Measurements from ENCODE around the gene PKN2.

DNA sequence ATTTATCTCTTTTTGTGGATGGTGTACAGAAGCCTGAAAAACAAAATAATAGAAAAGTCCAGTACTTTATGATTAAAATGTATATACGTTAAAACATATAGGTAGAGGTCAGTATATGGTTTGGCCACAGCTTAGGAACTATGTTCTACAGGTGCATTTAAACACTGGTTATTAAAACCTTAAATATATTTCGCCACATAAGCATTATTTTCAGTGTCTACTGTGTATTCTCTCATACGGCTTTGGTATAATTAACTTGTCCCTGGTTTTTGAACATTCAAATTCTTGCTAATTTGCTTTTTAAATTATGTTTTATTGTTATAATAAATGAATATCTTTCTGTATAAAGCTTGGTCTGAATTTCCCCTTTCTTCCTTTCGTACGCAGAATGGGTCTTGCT, 119.4 kb downstream of the PKN2 start:
- TF ChIP-seq, protein P1, sequence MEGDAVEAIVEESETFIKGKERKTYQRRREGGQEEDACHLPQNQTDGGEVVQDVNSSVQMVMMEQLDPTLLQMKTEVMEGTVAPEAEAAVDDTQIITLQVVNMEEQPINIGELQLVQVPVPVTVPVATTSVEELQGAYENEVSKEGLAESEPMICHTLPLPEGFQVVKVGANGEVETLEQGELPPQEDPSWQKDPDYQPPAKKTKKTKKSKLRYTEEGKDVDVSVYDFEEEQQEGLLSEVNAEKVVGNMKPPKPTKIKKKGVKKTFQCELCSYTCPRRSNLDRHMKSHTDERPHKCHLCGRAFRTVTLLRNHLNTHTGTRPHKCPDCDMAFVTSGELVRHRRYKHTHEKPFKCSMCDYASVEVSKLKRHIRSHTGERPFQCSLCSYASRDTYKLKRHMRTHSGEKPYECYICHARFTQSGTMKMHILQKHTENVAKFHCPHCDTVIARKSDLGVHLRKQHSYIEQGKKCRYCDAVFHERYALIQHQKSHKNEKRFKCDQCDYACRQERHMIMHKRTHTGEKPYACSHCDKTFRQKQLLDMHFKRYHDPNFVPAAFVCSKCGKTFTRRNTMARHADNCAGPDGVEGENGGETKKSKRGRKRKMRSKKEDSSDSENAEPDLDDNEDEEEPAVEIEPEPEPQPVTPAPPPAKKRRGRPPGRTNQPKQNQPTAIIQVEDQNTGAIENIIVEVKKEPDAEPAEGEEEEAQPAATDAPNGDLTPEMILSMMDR (IDR thresholded peaks at IDR 0.05), result no peak
- no peak for TF ChIP-seq POLR2A (IDR thresholded peaks at IDR 0.05)

Measured in body of pancreas (tissue), 4 donors.